Measurements from ENCODE around the gene PLD5.
"Not testable (repeated sequence)": the region's sequence is repeated elsewhere in the genome, so short reads cannot be mapped to it uniquely, and the experiment has no call there.

PLD5 gene

DNA sequence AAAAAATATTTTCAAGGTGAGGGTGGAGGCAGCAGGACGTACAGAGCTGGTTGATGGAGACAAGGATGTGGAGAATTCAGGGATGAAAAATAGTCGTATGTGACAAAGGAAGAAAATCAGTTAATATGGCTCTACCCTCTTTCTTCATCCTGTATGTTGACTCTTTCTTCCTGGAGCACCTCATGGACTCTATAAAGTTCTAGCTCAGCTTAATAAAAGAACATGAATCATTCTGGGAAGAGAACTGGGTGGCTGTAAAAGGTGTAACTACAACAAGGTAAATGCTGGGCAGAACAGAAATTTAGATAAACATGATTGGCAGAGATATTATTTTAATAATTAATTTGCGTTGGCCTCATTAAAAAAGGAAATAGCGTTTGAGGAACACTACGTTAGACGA is 283.8 kb downstream of the PLD5 start:
- DNase-seq (ENCODE audit: low read depth), result no peak
- TF ChIP-seq CTCF (conservative IDR thresholded peaks at IDR 0.05; ENCODE audit: control insufficient read depth, insufficient read depth, low read depth, low read length), result no peak
- H3K4me3 ChIP-seq (ENCODE audit: control insufficient read depth, low read depth, low read length), result no peak overlapping the region

- no peak for TF ChIP-seq CTCF (conservative IDR thresholded peaks at IDR 0.05; ENCODE audit: control insufficient read depth, insufficient read depth, low read depth, low read length)
- no peak overlapping the region for H3K4me3 ChIP-seq (ENCODE audit: control insufficient read depth, low read depth, low read length)
- DNase-seq (ENCODE audit: low read depth), result no peak
Observed at GRCh38 chr1:242240077-242240476, 284.4 kb downstream of the PLD5 start.

GRCh38 chr1:242239398-242239797 is 285.1 kb downstream of the PLD5 start:
- H3K4me3 ChIP-seq (ENCODE audit: control insufficient read depth, low read depth, low read length), result no peak overlapping the region
- TF ChIP-seq CTCF (conservative IDR thresholded peaks at IDR 0.05; ENCODE audit: control insufficient read depth, insufficient read depth, low read depth, low read length), result no peak
- DNase-seq (ENCODE audit: low read depth), result no peak

- no peak for DNase-seq (ENCODE audit: low read depth)
- TF ChIP-seq CTCF (conservative IDR thresholded peaks at IDR 0.05; ENCODE audit: control insufficient read depth, insufficient read depth, low read depth, low read length), result no peak
- H3K4me3 ChIP-seq (ENCODE audit: control insufficient read depth, low read depth, low read length), result no peak overlapping the region
Observed at GRCh38 chr1:242237051-242237450, 287.4 kb downstream of the PLD5 start.

GRCh38 chr1:242228991-242229390 is 295.5 kb downstream of the PLD5 start:
- DNase-seq (ENCODE audit: low read depth), result no peak
- no peak for TF ChIP-seq CTCF (conservative IDR thresholded peaks at IDR 0.05; ENCODE audit: control insufficient read depth, insufficient read depth, low read depth, low read length)
- no peak overlapping the region for H3K4me3 ChIP-seq (ENCODE audit: control insufficient read depth, low read depth, low read length)

GRCh38 chr1:242225767-242226573 is 298.5 kb downstream of the PLD5 start:
- DNase-seq (ENCODE audit: low read depth), result peak; percentile 74
- TF ChIP-seq CTCF (conservative IDR thresholded peaks at IDR 0.05; ENCODE audit: control insufficient read depth, insufficient read depth, low read depth, low read length), result no peak
- H3K4me3 ChIP-seq (ENCODE audit: control insufficient read depth, low read depth, low read length), result no peak overlapping the region

- not testable (repeated sequence) for H3K4me3 ChIP-seq (ENCODE audit: control insufficient read depth, low read depth, low read length); DNase-seq (ENCODE audit: low read depth)
Observed at GRCh38 chr1:242224878-242225766, 299.4 kb downstream of the PLD5 start.

All from fibroblast of mammary gland (primary cell).